Limb (tissue), 2 donors: ENCODE results near the gene SEC24B.

Experiments
- DNase-seq, 2 donors: peaks; one replicate each; pipeline ENCODE4 v3.0.0-alpha.2; 2016; ENCODE audit errors: extremely low spot score in 2 of 2

The SEC24B gene

DNA sequence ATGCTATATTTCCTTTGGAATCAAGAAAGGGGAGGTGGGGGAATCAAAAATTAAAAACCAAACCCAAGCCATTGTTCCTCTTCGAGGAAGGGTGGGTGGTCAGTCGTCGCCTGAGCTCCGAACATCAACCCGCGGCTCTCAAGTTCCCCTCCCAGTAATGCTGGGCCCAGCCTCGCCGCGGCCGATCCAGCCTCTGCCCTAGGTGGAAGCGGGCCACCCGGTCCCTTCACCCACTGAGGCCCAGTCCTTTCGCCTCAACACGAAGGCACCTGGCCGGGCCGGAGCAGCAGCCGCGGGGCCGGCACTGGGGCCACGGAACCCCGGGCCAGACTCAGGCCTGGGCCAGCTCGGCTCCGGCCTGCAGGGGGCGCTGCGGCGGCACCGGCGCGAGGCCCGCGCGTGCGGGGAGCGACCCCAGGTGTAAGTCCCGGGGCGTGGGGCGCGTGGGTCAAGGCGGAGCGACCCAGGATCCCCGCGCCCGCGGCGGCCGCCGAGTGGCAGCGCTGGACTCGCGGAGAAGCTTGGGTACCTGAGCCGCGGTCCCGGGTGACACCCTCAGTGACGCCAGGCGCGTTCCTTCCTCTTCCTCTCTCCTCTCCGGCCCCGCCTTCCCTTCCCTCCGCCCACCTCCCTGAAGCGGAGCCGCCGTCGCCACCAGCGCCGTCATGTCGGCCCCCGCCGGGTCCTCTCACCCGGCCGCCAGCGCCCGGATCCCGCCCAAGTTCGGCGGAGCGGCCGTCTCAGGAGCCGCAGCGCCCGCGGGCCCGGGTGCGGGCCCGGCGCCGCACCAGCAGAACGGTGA is at the start of gene SEC24B:
SEC24B (plus strand) TSS at position 611 of the 802 bp plus-strand sequence; CDS start at position 666, 55 bp downstream.
- peak; percentile 89 to 93 for DNase-seq

DNA sequence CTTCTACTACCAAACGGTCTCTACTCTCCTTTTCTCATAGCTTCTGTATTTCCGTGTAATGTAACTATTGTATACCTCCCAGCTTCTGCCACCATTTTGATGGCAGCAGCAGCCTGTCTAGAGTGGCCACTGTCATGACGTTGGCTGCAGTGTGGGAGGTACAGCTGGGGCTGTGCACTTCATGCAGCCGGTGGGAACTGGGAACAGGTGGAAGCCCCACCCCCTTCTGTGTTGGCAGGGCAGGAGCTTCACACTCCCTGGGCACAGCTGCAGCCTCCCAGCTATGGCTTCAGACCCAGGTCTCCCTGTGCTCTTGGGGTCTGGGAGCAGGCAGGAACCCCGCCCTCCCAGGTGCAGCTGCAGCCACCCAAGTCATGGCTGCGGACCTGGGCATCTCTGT is 49.8 kb upstream of the SEC24B start:
- no peak for DNase-seq

GRCh38 chr4:109385260-109385659 is 48.4 kb upstream of the SEC24B start:
- no peak for DNase-seq

DNA sequence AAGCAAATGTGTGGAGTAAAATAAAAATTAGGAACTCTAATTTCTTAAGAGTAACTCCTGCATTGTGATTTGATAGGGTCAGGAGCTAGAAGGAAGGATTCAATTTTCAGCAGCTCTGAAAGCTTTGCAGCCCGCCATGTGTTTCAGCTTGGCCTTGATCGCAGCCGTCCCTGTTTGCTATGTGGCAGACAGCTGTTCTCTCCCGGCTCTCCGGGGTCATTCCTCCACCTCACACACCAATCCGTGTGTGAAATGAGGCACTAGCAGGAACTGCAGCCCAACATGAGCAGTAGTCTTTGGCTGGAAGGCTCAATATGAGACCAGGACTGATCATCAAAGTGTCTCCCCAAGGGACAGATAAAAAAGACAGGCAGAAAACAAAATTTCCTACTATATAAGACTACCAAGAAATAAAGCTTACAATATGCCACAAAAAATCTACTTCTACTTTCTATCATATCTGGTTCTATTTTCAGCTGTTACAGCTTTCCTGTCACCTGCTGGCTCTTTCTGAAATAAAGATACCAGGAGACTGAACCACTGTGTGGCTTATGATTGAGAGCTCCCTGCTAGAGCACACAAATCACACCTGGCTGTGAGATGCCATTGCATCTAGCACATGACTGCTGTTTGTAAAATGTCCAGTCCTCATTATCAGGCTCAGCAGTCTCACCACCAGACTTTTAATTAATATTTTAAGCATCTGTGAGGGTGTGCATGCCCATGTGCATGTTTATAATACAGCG is 44.1 kb upstream of the SEC24B start:
- DNase-seq: peak; percentile 55 to 73

- no peak for DNase-seq
These were observed 43.4 kb upstream of the SEC24B start for GRCh38 chr4:109390115-109390768.

GRCh38 chr4:109395694-109396093 is 37.9 kb upstream of the SEC24B start:
- no peak for DNase-seq

- no peak for DNase-seq
These were observed 34.7 kb upstream of the SEC24B start for GRCh38 chr4:109398928-109399327.

DNA sequence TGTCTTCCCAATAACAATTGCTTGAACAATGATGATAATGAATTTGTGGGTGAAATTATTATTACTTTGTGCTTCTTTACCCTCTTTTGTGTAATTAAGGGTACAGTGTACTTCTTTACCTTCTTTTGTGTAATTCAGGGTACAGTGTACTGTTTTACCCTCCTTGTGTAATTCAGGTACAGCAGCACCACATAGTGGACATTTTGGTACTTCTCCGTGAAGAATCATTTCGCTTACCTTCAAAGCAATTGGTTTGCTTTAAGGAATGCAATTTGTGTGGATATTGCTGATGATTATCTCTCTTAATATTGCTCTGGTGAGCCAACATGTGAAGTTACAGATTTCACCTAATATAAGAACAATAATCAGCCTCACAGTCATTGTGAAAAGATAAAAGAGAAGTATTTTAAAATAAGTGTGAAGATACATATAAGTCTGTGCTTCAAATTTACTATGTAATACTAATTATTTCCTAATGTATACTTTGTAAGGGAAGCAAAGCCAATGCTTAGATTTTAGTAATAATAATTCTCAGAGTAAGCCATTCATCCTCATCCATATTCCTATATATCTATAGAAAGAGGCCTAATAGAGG is 27.2 kb upstream of the SEC24B start:
- DNase-seq: peak in 1 of 2 donors; percentile 83

GRCh38 chr4:109407027-109407737 is 26.4 kb upstream of the SEC24B start:
- DNase-seq: no peak

DNA sequence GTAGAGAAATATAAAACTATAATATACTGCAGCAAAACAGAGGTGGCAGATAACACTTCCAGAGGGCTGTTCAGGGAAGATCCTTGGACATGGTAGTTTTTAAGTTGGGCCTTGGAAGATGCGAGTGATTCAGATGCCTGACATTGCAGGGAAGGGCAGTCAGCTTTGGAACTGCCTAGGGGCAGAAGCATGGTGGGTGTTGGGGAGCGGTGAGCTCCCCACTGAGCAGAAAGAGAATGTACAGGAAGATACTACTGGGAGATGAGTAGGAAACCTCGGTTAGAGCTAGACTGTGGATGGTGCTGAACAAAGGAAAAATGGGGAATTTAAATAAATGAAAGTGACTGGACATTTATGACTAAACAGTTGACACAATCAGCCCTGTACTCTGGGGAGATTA is 24.9 kb upstream of the SEC24B start:
- DNase-seq: no peak

DNA sequence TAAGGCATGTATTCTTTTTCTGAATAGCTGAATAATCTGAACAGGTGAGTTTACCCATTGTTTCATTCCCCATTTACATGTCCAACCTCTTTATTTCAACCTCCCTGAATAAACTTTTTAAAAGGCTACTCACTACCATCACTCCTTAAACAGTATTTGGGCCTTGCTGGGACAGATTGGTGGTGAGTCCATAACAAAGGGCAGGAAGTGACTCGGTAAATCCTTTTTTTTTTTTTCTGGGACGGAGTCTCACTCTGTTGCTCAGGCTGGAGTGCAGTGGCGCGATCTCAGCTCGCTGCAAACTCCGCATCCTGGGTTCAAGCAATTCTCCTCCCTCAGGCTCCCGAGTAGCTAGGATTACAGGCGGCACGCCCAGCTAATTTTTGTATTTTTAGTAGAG is 23.4 kb upstream of the SEC24B start:
- no peak for DNase-seq

DNA sequence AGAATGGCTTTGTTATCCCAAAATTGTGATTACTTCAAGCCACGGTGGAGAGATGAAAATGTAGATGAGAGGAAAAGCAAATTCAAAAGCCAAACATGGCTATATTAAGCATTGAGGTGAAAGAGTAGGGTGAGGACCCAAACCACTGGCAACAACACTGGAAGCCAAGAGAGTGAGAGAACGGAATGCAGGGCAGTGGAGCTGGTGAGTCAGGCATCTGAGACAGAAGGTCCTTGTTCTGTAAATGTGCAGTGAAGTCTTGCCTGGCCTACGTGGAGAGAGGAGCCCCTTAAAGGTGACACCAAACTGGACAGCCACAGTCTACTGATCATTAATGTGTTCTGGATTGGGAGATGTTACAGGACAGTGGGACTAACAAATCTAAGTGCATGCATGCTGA is 22.8 kb upstream of the SEC24B start:
- DNase-seq: no peak

DNA sequence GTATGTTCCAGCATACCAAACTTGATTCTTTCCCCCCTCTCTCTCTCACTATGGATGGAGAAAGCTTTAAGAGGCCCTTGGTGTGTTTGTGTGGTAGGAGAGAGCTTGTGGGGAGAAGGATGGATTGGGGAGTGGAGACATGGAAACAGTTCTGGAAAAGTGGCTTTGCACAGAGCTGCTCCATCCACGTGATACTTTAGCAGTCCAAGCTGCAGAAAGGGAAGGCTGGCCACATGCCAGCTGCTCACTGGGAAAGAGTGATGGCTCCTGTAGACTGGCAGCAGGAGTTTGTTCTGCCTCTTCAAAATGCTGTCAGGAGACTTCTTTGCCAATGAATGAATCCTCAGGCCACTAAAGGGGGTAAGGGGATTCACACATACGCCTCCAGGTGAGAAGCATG is 21.7 kb upstream of the SEC24B start:
- DNase-seq: peak; percentile 68 to 79

- peak in 1 of 2 donors; percentile 72 for DNase-seq
These were observed 20.8 kb upstream of the SEC24B start for GRCh38 chr4:109412776-109413175.

DNA sequence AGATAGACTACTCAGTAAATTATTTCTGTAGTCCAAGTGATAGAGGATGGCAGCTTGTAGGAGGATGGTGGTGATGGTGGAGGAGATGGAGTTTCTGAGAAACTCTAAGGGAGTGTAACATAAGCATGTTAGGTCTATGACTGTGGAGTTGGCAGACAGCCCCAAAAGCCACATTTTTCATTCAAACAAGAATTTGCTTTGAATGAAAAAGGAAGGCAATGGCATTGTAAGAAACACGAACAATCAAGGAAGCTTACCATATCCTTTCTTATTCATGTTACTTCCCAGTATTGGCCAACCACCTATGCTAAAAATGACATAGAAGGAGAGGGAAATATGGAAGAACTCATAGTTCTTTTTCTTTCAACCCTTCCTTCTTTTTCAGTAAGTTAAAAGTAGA is 18.7 kb upstream of the SEC24B start:
- DNase-seq: no peak

DNA sequence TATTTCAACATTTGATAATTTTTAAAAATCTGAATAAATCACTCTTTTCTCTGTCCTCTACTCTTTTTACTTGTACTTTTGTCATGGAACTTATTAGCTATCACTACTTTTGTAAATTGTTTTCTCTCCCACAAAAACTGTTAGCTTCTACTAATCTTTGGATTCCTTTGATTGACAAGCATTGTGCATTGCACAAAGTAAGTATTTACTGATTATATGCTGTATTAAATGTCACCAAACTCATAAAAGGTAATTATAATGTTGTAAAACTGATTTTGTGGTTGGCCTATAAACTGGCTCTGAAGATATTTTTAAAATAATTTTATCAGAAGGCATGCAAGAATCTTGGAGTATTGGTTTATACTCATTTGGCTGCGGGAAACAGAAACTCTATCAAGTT is 15.0 kb upstream of the SEC24B start:
- DNase-seq: no peak

GRCh38 chr4:109419679-109420078 is 13.9 kb upstream of the SEC24B start:
- DNase-seq: no peak

DNA sequence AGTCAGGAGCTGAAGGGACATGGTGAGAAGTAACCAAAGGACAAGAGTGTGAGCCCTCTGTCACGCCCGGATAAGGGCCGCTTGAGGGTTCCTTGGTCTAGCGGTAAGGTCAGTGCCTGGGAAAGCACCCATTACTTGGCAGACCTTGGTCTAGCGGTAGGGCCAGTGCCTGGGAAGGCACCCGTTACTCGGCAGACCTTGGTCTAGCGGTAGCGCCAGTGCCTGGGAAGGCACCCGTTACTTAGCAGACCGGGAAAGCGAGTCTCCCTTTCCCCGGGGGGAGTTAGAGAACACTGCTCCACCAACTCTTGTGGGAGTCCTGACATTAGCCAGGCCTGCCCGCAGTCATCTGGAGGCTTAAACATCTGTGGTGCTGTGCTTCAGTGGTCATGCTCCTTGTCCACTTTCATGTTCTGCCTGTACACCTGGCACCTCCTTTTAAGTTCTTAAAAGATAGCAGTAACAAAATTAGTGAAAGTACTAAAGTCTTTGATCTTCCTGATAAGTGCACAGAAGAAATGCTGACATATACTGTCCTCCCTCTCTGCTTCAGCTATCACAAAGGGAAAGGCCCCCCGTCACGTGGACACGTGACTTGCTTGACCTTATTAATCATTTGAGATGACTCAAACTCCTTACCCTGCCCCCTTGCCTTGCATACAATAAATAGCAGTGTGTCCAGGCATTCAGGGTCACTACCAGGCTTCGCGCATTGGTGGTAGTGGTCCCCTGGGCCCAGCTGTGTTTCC is 9.3 kb upstream of the SEC24B start:
- DNase-seq: no peak

- no peak for DNase-seq
These were observed 8.2 kb upstream of the SEC24B start for GRCh38 chr4:109425405-109425804.

DNA sequence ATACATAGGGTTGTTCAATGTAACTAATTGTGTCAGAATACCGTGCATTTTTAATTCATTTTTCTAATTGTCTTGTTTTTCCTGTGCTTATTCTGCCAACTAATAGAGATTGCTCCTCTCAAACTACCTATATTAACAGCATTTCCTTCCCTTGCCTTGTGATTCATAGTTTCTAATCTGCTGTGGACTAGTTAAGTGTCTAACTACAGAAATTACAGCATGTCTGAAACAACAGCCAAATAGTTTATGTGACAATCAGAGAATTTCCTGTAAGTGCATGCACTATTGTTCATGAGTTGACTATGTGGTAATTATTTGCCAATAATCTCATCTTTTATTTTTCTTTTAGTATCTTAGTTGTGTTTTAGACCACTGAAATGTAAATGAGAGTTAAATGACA is 4.1 kb upstream of the SEC24B start:
- no peak for DNase-seq

GRCh38 chr4:109432203-109432602 is 1.4 kb upstream of the SEC24B start:
- no peak for DNase-seq
